HG03097 (cell line): Measurements from ENCODE around the gene SIPA1L3.

ENCODE experiments used
- ATAC-seq: cut with Tn5 transposase; IDR thresholded peaks from one replicate; pipeline ENCODE4 v1.9.1; 2021; ENCODE audit not compliant: unreplicated experiment, low FRiP score

The SIPA1L3 gene

DNA sequence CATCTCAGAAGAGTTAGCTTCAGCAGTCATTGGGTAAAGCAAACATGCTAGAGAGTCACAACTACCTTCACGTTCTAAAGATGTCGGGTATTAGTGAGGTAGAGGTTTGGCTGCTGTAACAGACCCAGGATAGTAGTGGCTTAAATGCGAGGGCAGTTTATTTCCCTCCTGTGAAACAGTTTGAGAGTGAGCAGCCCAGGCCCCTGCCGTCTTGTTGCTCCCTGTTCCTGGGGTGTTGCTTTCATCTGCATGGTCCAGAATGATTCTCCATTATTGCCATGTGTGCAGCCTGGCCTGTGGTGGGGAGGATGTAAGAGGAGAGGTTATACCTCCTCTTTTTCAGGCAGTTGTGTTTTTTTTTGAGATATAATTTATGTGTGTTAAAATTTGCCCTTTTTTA, 63.7 kb downstream of the SIPA1L3 start:
- ATAC-seq: no peak

DNA sequence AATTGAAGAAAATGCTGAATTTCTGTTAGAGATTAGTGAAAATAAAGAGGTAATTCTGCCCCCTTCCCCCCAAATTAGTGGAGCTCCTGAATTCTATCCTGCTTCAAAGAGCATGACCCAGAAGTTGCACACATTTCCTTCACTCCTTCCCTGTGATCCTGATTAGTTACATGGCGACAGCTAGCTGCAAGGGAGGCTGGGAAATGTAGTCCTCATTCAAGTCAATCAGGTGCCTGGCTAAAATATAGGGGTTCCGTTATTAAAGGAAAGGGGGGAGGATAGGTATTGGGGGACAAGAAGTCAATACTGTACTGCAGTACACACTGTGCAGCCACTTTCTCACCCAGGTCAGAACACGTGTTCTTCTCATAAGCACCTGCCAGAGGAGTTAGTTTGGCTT, 65.8 kb downstream of the SIPA1L3 start:
- no peak for ATAC-seq

DNA sequence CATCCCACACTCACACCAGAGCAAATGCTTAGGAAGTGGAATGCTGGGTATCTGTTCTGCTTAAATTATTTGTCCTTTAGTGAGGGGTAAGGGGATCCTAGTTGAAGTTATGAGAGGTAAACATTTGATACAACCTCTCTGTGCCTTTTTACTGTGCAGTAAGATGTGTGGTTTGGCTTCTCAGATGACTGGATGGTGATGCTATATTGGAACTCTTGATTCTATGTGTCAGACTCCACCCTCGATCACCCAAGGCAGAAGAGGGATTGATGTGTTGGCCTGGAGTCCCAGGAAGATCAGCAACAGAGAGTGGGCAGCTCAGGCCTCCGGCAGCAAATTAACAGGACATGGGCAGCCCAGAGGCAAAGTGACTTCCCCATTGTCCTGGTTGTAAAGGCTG, 66.7 kb downstream of the SIPA1L3 start:
- ATAC-seq: no peak

DNA sequence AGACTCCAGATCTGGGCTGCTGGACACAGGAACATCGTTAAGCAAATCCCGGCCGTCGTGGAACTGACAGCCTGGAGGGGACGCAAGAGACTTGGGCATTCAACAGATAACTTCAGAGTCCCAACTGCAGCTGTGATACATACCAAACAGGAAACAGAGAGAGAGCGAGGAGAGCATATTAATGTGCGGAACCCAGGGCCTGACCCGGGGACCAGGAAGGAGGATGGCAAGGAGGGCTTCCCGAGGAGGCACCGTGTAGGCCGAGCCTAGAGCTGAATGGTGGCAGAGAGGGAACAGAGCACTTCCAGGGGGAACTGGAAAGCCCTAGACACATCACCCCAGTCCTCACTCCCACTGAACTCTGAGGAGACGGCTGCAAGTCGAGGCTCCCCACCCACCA, 68.1 kb downstream of the SIPA1L3 start:
- no peak for ATAC-seq

DNA sequence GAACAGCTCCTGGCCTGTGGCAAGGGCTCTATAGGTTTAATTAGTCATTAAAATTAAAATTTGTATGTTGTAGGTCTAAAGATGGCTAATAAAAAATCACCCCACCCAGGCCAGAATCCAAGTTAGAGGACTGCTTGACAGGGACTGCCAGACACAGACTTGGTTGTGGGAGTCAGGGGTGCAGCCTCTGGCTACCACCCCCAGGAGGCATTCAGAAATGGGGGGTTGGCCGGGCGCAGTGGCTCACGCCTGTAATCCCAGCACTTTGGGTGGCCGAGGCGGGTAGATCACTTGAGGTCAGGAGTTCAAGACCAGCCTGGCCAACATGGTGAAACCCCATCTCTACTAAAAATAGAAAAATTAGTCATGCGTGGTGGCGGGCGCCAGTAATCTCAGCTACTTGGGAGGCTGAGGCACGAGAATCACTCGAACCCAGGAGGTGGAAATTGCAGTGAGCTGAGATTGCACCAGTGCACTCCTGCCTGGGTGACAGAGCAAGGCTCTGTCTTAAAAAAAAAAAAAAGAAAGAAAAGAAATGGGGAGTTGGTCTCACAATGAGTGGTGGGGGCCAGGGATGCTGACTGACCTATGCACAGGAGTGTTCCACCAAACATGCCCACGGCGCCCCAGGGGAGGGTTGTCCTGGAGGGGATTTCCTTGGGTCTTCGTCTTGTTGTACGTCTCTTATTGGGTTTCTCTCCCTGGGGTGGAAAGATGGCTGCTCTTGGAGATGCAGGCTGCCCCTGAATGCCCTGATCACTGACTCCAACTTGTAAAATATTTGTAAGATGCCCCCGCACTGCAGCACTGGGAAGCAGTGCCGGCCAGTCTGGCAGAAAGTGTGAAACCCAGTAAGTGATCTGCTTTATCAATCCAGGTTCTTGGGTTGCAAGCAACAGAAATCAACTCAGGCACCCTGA, 68.8 kb downstream of the SIPA1L3 start:
- ATAC-seq: no peak

DNA sequence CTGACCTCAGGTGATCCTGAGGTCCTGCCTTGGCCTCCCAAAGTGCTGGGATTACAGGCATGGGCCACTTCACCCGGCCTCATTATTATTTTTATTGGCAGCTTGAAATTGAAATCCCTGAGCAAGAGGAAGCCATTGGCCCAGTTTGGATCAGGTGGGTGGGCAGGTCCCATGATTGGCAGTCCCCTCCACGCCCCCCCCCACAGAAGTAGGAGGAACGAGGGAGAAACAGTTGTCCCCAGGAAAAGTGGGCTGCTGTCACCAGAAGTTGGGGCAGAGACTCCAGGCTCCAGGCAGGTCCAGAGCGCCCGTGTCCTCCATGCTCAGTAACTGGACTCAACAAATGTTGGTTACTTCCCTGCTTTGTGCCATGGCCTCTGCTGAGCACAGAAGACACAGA, 70.4 kb downstream of the SIPA1L3 start:
- no peak for ATAC-seq

DNA sequence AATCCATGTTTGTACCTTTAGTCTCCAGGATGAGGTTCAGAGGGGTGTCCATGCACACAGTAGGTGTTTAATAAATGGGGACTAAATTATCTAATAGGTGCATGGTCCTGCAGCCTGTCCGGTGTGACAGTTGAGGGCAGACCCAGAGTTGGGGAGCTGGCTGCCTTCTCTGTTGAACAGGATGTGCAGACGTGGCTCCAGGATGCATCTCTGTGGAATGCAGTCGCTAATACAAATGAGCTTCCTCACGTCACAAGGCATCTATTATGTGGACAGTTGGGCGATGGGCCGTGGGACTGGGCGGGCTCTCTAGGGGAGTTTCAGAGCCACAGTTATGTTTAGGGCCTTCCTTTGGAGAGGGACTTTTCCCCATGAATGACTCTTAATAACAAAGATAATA, 71.0 kb downstream of the SIPA1L3 start:
- no peak for ATAC-seq

DNA sequence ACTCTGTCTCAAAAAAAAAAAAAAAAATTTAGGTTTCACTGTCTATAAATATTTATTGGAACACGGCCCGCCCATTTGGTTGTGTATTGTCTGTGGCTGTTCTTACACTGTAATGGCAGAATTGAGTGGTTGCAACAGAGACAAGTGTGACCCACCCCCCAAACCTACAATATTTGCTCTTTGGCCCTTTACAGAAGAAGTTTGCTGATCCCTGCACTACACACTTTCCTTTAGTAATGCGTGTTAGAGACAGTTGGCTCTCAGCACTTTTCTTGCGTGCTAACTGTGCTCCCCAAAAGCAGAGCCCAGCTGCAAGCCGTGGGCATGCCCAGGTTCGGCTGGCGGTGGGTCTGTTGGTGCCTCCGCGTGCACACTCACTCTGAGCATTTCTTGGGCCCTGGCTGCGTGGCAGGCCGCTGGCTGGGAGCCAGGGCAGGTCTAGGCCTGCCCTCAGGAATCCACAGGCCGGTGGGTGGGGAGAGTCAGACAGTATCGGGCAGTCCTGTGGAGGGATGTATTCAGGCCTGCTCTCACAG, 72.6 kb downstream of the SIPA1L3 start:
- no peak for ATAC-seq

DNA sequence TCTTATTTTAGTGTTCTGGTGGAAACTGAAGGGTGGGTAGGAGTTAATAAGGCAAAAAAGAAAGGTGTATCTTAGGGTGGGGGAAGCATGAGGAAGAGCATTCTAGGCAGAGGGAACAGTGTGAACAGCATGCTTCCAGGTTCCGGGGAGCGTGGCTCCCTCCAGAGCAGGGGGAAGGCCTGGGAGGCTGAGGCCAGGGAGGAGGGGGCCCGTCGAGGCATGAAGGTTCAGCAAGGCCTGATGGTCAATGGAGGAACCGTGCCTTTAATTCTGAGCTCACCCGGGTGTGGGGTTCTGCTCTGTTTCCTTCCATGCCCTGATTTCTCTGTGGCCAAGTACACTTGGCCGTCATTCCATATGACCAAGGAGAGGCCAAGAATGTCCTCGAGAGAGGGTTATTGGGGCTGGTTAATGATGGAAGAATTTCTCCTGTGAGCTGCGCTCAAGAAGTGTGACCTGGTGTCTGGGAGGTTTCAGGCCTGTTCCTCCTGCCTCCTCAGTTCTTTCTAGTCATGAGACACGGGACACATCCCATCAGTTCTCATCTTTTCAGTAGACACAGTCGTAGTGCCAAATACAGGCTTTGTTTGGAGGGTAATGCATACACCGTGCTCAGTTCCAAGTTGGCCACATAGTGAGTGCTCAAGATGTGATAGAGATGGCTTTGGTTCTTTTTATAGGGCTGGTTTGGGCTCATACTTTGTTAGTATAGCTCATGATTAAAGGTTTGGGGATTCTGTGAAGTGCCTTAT, 73.6 kb downstream of the SIPA1L3 start:
- no peak for ATAC-seq

DNA sequence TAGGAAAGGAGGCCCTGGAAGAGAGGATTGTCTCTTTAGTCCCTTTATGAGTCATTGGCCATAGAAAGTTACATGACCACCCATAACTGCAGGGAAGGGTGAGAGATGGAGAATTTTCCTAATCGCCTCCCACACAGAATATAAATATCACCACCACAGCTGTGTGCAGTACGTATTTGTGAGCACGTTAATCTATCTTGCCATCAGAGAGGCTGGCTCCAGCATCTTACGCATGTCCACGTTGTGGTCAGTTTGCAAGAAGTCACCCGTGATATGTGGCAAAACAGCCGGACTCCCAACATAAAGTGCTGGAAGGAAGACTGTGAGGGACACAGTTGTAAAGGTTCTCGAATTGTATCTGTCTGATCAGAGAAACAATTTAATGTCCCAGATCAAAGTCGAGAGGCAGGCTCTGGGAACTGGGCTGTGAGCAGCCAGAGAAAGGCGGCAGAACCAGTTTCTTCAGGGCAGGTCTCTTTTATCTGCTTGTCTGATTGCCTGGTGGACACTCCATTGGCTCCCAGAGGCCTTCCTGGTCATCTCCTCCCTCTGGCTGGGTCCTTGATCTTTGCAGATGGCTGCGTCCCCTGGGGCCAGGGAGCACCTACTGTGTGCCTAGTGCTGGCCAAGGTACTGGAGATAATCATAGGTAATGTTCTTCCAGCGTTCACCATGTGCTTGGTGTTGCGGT, 74.9 kb downstream of the SIPA1L3 start:
- ATAC-seq: no peak

DNA sequence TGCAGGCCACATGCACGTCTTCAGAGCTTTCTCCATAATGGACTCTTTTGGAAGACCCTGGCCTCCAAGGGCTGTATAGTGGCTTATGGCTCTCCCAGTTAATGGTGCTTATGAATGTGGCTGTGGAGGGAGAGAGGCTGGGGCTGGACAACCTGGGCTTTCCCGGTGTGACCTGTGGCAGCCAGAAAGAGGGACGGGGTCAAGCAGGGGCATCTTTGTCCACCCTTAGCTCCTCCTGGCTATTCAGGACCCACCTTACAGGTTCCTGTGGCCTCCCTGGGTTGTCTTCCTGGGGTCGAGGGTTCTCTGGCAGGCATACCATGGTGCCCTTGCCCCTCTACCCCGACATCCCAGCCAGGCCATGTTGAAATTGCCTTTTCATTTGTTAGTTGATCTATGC, 75.6 kb downstream of the SIPA1L3 start:
- no peak for ATAC-seq

DNA sequence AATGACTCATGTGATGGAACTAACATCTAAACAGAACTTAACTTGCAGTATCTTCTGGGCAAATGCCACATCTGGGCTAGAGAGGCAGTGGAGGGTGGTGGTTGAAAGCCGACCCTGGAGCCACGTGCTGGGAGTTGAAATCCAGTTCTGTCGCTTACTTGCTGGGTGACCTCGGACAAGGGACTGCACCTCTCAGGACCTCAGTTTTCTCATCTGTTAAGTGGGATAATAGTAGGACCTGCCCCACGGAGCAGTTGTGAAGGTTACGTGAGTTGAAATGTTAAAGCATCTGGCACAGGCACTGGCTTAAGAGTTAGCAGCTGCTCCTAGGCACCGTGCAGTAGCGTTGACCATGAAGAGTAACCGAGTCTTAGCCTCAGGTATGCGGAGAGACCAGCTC, 76.1 kb downstream of the SIPA1L3 start:
- ATAC-seq: no peak

DNA sequence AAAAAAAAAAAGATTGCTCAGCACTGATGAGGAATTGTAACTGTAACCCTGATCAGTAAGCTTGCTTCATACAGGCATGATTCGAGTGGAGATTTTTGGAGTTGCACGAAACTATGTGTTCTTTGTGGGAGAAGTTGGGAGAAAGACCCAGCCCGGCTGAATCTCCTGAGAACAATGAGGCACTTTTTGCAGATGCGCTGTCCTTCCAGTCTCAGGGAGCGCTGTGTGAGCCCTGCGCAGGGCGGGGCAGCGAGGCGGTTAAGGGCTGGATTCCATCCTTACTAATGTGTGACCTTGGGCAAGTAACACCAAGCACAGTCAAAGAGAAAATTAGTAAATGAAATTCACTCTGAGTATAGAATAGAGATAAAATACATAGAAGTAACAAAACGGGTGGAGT, 76.9 kb downstream of the SIPA1L3 start:
- ATAC-seq: no peak

DNA sequence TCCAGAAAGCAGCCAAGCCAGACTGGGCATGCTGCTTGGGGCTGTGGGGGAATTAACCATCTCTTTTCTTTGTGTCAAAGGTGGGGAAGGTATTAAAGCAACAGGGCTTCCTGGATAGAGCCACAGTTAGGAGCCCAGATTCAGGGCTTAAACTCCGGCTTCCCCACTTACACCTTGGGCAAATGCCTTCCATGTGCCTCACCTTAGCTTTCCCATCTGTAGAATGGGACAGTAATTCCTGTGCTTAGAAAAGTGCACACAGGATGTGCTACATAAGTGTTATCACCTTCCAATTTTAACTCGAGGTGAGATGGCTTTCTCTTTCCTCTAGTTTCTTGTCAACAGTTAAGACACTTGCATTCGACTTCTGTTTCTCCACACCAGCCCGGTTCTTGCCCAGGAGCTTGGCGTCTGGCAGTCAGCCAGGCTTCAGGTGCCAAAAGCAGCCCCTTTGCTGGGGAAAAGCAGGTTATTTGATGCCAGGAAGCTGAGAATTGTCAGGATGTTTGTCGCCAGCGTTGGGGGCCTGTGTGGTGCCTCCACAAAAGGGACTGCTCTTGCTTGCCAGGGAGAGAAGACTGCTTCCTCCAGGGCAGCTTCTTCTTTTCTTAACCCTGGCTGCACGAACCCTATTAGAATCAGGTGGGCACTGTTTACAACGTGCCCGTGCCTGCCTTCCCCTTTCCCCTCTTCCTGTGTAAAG, 79.2 kb downstream of the SIPA1L3 start:
- ATAC-seq: no peak

DNA sequence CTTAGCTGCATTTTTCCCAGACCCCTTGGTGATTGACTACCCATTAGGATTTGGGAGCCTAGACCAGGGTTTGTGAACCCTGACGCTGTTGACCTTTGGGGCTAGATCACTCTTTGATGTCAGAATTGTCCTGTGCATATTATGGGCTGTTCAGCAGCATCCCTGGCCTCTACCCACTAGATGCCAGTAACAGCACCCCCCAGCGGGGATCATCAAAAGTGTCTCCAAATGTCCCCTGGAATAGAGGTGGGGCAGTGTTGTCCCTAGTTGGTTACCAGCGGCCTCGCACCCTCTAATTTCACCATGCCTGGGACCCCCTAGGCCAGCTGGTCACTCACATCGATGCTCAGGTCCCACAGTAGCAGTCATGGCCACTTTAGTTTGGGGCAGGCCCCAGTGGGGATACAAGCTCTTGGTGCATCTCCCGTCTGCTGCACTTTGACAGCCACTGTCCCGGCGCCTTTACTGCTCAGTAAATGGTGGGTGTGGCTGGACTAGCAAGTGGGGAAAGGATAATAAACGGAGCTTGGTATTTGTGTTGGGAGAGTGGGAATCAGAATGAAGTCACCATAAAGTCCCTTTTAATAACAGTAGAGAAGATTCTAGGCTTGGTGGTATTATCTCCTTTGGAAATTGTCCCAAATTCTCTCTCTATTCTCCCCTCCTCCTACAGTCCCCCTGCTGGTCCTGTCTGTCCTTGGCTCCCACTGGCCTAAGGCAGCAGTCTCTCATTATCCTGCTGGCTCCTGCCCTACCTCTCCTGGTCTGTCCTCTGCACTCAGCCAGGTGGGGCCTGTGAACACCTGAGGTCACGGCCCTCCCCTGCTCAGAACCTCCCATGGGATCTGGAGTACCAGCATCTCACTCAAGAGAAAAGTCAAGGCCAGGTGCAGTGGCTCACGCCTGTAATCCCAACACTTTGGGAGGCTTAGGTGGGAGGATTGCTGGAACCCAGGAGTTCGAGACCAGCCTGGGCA, 80.6 kb downstream of the SIPA1L3 start:
- ATAC-seq: no peak

DNA sequence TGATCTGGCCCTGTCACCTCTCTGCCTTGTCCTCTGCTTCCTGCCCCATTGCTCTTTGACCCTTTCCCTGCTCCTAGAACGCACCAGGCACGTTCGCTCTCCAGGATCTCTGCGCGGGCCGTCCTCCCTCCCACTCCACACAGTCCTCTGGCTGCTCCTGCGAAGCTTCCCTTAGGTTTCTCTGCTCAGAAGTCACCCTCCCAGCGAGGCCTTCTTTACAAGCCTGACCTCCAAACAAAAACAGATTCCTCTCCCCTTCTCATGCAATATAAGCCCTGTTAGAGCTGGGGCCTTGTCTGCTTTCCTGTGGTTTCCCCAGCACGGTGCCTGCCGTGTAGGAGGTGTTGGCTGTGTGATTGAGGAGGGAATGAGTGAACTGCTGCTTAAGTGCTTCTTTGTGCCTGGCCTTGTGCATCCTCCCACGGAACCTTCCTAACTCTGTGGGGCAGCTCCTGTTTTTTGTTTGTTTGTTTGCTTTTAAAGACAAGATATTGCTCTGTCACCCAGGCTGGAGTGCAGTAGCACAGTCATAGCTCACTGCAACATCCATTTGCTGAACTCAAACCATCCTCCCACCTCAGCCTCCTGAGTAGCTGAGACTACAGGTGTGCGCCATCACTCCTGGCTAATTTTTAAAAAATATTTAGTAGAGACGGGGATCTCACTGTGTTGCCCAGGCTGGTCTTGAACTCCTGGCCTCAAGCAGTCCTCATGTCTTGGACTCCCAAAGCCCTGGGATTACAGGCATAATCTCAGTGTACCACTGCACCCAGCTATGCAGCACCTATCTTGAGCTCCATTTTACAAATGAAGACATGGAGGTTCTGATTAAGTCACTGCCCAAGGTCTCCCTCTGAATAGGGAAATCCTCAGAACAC, 82.0 kb downstream of the SIPA1L3 start:
- ATAC-seq: no peak

DNA sequence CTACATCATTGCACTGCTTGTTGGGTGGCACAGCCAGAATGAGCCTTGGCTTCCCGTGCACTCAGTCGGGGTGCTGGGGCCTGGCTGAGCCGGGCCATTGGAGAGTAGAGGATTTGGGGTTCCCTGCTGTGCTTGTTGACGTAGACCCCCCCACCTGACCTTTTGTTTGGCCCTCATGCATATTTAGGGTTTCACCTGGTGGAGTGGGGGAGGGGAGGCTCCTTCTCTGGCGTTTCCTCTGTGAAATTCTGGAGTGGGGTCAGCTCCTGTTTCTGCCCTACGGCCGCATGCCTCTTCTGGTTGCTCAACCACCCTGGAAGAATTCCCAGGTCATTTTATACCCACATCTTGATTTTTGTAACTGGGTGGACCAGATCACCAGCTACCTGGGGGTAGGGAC, 82.8 kb downstream of the SIPA1L3 start:
- no peak for ATAC-seq

DNA sequence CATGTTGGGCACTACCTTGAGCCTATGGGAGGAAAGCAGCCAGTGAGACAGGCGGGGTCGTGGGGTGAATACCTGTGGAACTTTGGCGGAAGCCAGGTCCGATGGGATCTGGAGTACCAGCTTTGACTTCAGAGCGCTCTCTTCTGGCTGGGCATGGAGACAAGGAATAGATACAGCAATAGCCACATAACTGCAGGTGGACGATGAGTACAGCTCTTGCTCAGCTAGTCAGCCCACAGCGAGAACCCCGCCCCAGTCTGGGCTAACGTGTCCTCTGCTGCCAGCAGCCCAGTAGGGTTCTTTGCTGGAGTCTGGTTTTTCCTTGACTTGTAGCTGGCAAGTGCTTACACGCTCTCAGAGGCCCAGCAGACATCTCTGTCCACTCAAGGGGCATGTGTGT, 83.4 kb downstream of the SIPA1L3 start:
- no peak for ATAC-seq
